Mucosa of descending colon (tissue), 3 donors: ENCODE results near the gene HCN1. TPM values are rescaled to one million over a fixed set of nuclear protein-coding genes. Genes with fewer than 3 reads are reported as not detected.

ENCODE experiments used
- ATAC-seq: fragments of 200-7000 bp; cut with Tn5 transposase; one replicate; pipeline ENCODE4 v1.9.1; 2020; ENCODE audit warnings: mild to moderate bottlenecking, moderate library complexity
- DNase-seq, 3 donors: peaks; one replicate each; pipeline ENCODE4 v3.0.0-alpha.2; 2020
- H3K36me3 ChIP-seq: fragments of 200-600 bp; one replicate; pipeline ENCODE4 v1.8.0; 2021; ENCODE audit warnings: low read depth, mild to moderate bottlenecking
- H3K4me1 ChIP-seq: fragments of 200-600 bp; one replicate; pipeline ENCODE4 v1.8.0; 2021; ENCODE audit warnings: low read depth, mild to moderate bottlenecking
- H3K4me3 ChIP-seq: fragments of 200-600 bp; one replicate; pipeline ENCODE4 v1.8.0; 2021; ENCODE audit warnings: mild to moderate bottlenecking
- H3K9me3 ChIP-seq: fragments of 200-600 bp; one replicate; pipeline ENCODE4 v1.8.0; 2021; ENCODE audit warnings: mild to moderate bottlenecking
- CTCF ChIP-seq: fragments of 200-600 bp; IDR thresholded peaks from one replicate; pipeline ENCODE4 v1.8.0; 2022; ENCODE audit warnings: antibody characterized with exemption, mild to moderate bottlenecking
- intact Hi-C, 2 donors: fragments of 100-400 bp; cut with DNase I in 1 of 2; cut with micrococcal nuclease in 1 of 2; formaldehyde crosslinking; loops; one replicate each; pipeline versions ENCODE4 v1.11.0 to v1.11.1; 2022; cut with DNase I, micrococcal nuclease
- long read RNA-seq, 2 donors: library from polyadenylated mRNA; unstranded; transcript quantifications; one replicate each; pipeline ENCODE4 v2.0.0, GENCODE V29; 2019 to 2021
- total RNA-seq, 3 donors: library from RNA; stranded (reverse); fragmentation: NEBNext Ultra II Directional in 2 of 3; extraction: Animal tissue kit (Norgen Biotek cat#: 25700) in 2 of 3; gene quantifications; one replicate each; pipeline versions ENCODE4 v1.2.1 to v1.2.4, GENCODE V29; 2021 to 2023
- donor health status: DM: no; HTN: no; CAD: no; lungs with moderate emphysema.
- donor health status: DM: no; HTN: no; CAD: no.
- donor health status: DM: no; HTN: yes; CAD: no.

Gene HCN1
- total RNA-seq: under 1 TPM in 2 of 3 donors, not detected in 1; 0.05 to 0.35 TPM
- long read RNA-seq, donor 1: 0 reads
- long read RNA-seq, donor 2: 0 reads

GRCh38 chr5:45696206-45696836 is at the start of gene HCN1:
Gene HCN1 (minus strand): TSS chr5:45696380.
- peak; percentile 38 for TF ChIP-seq CTCF
- ATAC-seq: peak; percentile 100
- no peak within 1 kb of the TSS for H3K4me3 ChIP-seq
- no peaks in the 10 kb centered on the region for H3K9me3 ChIP-seq
- DNase-seq: peak; percentile 66 to 86 (median 80)
- no peaks in the 10 kb centered on the region for H3K36me3 ChIP-seq
- no peaks in the 10 kb centered on the region for H3K4me1 ChIP-seq
- intact Hi-C loops: no loop called here

DNA sequence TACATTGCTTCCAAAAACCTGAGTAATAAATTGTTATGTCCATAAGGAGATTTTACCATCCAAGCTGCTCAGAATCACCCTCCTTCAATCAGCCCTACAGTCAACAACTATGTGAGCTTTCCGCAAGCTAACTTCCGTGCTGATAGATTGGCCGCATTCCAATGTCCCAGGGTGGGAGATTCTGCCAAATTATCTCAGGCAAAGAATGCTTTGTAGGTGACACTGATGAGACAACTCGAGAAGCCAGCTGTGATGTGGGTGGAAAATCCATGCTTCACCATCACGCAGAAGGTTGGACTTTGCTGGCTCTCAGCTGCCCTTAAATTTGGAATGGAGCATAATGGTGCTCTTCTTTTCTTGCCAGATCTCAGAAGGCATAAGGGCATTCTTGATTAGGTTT is 44.9 kb upstream of the HCN1 start:
- no peak for TF ChIP-seq CTCF
- H3K4me1 ChIP-seq: no peaks in the 10 kb centered on the region
- ATAC-seq: no peak
- intact Hi-C loops: no loop called here
- no peak for DNase-seq
- no peak overlapping the region for H3K4me3 ChIP-seq
- H3K36me3 ChIP-seq: no peaks in the 10 kb centered on the region
- H3K9me3 ChIP-seq: peaks cover 26% of the 10 kb centered on the region

DNA sequence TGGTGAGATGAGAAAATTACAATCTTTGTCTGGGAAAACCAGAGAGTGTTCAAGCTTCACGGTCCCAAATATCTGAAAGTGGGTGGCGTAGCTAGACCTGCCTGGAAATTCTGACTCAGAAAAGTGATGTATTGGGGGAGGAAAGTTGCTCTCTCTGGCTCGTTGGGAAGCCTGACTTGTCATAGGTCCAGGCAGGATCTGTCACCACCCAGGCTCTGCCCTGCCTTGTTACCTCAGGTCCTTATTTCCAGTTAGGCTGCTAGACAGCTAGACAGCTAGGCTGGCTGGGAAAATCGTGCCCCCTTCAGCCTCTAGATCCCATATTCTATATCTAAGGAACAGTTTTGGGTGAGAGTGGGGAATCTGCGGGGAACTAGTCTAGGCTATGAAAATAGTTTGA is 41.0 kb upstream of the HCN1 start:
- ATAC-seq (no peak), DNase-seq (no peak)
- H3K9me3 ChIP-seq: peaks cover 23% of the 10 kb centered on the region
- intact Hi-C loops: no loop called here
- H3K36me3 ChIP-seq: no peaks in the 10 kb centered on the region
- H3K4me3 ChIP-seq: no peak overlapping the region
- TF ChIP-seq CTCF: no peak
- no peaks in the 10 kb centered on the region for H3K4me1 ChIP-seq

- intact Hi-C loops: no loop called here
- no peaks in the 10 kb centered on the region for H3K36me3 ChIP-seq
Observed at GRCh38 chr5:45725537-45725936, 29.4 kb upstream of the HCN1 start.

DNA sequence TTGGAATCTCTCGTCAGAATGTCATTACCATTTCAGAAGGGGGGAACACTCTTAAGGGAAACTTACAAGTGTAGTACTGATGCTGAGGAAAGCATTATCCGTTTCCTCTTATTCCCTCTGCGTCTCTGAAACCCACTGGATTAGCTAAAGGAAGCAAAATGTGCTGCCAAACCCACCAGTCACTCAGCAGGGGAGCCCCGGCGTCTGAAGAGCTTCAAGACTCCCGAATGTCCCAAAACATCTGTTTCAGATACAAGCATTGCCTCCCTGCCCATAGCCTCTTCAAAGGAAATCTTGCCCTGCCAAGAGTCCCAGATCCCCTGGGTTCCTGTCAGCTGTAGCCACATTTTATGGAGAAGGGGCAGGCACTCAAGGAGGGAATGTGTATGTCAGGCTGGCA is 1.0 kb upstream of the HCN1 start:
- H3K4me3 ChIP-seq: no peak overlapping the region
- DNase-seq: no peak
- no peak for ATAC-seq
- H3K4me1 ChIP-seq: no peaks in the 10 kb centered on the region
- no peaks in the 10 kb centered on the region for H3K36me3 ChIP-seq
- intact Hi-C loops: no loop called here
- no peak for TF ChIP-seq CTCF
- H3K9me3 ChIP-seq: no peaks in the 10 kb centered on the region

More at GRCh38 chr5:45725537-45725936, 29.4 kb upstream of the HCN1 start:
- Histone ChIP-seq H3K4me1 (no peaks in the 10 kb centered on the region), H3K4me3 (no peak overlapping the region), H3K9me3 (no peaks in the 10 kb centered on the region)
- no peak for TF ChIP-seq CTCF
- ATAC-seq (no peak), DNase-seq (no peak)

DNA sequence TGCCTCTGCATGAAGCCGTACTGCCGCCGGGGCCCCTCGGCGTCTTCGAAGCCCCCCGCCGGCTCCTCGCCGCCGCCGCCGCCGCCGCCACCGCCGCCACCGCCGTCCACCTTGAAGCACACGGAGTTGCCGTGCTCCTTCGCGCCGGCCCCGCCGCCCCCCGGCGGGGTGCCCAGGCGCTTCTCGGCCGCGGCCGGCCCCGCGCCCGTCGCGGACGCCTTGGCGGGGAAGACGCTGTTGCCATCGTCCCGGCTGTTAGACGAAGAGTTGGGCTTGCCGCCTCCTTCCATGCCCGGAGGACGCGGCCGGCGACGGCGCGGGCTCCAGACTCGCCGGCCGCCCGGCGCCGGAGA is 400 bp downstream of the HCN1 start:
- DNase-seq (no peak), ATAC-seq (no peak)
- TF ChIP-seq CTCF: no peak
- intact Hi-C loops: no loop called here
- Histone ChIP-seq H3K9me3 (no peaks in the 10 kb centered on the region), H3K36me3 (no peaks in the 10 kb centered on the region), H3K4me3 (no peak overlapping the region), H3K4me1 (no peaks in the 10 kb centered on the region)
